Right renal cortex interstitium (tissue), 3 donors: Measurements from ENCODE around the gene HGS. TPM values are rescaled to one million over a fixed set of nuclear protein-coding genes. Genes with fewer than 3 reads are reported as not detected.

Experiments used
- DNase-seq, 3 donors: peaks; one replicate each; pipeline ENCODE4 v3.0.0-alpha.2; 2013; ENCODE audit warnings: low read depth in 3 of 3, low spot score in 2 of 3
- polyA plus RNA-seq, 3 donors: library from polyadenylated mRNA; unstranded; fragments of 120-200 nt; gene quantifications; one replicate each; pipeline ENCODE4 v1.2.1, GENCODE V29; 2013; ENCODE audit not compliant: insufficient read length in 3 of 3

Gene HGS
- polyA plus RNA-seq, 3 donors, result 83.0 to 88.6 (median 86.7) TPM

DNA sequence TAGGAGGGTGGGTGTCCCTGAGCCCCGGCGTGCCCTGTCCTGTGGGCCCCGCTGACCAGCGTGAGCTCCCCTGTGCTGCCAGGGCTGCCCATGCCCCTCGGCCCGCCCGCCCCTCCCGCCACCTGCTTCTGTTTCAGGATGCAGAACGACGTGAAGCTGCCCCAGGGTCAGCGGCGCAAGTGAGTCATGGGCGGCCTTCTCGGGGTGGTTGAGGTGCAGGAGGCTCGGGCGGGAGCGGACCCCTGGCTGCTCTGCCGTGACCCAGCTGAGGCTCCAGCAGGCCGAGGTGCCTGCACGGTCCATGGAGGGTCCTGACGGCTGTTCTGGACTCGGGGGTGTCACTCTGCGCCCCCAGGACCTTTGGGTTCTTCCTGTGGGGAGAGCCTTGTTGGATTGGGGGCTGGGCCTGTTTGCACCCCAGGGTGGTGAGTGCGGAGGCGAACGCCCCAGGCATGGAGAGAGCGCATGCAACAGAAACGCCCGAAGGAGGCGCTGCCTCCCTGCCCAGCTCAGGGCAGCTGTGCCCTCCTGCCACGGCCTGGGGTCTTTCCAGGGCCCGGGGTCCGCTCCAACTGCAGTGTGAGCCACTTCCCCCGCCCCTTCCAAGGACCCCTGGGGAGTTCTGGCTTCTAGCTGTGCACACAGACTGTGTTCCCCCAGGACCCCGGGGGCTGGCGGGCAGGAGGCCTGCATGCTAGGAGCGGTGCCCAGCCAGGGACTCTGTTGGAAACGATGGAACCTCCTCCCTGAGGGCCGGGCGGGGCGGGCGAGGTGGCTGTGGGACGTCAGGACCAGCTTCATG lies 32.3 kb downstream of the HGS start:
- no peak for DNase-seq

- DNase-seq, result no peak
Measured at GRCh38 chr17:81716674-81716996, 32.8 kb downstream of the HGS start.

- DNase-seq, result no peak
Measured at GRCh38 chr17:81717049-81717765, 33.4 kb downstream of the HGS start.

DNA sequence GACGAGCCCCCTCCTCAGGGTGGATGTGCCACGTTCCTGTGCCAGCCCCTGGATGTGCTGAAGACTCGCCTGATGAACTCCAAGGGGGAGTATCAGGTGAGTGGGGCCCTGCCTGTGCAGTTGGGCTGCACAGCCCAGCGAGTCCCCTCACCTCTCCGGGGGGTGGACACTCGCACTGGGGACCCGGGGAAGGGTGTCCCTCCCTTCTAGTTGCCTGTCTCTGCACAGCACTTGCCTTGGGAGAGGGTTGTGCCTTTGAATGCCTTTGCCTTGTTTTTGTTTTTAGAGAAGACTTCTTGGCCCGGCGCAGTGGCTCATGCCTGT lies 33.9 kb downstream of the HGS start:
- no peak for DNase-seq

- no peak for DNase-seq
Measured at GRCh38 chr17:81719410-81720266, 35.8 kb downstream of the HGS start.

DNA sequence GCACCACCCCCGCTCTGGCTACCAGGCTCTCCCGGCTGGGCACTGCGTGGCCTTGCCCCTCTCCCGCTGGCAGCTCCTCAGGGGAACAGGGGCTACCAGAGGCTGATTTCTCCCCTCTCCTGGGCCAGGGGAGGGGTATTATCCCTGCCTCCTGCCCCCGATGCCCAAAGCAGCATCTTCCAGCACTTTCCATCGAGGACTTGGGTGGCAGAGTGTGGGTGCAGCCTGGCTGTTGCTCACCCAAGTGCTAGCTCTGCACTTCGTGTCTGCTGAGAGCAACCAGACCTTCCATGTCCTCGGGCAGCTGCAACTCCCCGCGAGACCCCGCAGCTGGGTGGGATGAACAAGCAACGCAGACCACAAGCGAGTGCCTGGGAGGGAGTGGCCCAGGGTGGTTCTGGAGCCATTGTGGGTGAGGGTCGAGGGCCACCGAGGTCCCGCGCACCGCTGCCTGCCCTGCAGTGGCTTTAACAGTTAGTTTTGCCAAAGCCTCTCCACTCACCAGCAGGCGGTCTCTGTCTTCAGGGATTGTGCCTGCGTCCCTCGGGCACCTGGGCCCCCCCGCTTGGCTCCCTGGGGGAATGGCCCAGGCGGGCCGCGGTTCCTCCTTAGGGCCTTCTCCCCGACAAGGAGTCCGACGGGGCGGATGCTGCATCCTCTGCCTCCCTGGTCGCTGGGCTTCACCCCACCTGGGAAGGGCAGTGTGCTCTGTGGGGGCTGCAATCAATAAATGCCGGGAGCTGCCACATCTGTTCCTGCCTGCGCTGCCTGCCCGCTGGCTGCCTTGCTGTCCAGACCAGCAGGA lies 36.7 kb downstream of the HGS start:
- DNase-seq, result no peak

- no peak for DNase-seq
Measured at GRCh38 chr17:81722184-81723120, 38.6 kb downstream of the HGS start.

DNA sequence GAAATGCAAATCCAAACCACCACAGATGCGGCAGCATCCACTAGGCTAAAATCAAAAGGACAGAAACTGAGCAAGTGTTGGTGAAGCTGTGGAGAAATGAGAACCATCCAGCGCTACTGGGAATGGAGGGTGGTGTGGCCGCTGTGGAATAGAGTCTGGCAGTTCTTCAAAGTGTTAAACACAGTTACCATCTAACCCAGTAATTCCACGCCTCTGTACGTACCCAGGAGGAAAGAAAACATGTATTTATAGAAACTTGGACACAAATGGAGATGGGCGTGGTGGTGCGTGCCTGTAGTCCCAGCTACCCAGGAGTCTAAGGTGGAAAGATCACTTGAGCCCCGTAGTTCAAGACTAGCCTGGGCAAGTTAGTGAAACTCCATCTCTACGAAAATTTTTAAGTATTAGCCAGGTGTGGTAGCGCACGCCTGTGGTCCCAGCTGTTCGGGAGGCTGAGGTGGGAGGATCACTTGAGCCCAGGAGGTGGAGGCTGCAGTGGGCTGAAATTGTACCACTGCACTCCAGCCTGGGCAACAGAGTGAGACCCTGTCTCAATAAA lies 39.9 kb downstream of the HGS start:
- DNase-seq, result no peak

- DNase-seq, result no peak
Measured at GRCh38 chr17:81725439-81725838, 41.6 kb downstream of the HGS start.

- DNase-seq, result no peak
Measured at GRCh38 chr17:81726004-81726403, 42.2 kb downstream of the HGS start.

- DNase-seq, result no peak
Measured at GRCh38 chr17:81727324-81728031, 43.7 kb downstream of the HGS start.

DNA sequence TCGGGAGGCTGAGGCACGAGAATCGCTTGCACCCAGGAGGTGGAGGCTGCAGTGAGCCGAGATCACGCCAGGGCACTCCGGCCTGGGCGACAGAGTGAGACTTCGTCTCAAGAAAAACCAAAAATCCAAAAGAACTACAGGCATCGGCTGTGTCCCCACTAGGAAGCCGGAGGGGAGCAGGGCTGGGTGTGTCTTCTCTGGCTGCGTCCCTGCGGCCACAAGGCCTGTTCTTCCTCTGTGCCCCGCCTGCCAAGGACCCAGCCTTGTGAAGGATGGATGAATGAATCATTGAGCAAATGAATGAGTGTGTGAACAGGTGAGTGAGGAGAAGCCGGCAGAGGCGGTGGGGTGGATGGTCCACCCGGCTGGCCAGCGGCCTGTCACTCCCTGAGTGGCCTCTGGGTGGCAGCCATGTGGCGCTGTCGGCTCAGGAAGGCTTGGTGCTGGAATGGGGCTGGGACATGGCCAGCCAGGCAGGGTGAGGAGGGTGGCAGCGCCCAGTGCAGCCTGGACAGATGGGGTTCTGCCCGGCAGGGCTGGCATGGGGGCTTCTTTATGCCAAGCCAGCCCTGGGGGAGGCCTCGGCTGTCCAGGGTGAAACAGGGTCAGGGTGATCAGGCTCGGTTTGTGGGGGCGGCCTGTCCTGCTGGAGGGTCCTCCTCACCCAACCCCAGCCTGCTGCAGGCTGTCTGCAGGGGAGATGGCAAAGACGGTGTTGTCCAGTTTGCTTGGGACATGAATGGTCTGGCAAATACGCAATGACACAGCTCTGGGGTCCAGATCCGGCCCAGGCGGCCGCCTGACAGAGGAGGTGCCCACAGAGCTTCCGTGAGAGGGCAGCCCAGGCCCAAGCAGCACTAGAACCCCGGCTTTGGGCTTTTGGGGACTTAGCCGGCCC lies 49.9 kb downstream of the HGS start:
- no peak for DNase-seq

GRCh38 chr17:81734405-81735263 lies 50.8 kb downstream of the HGS start:
- DNase-seq, result no peak

GRCh38 chr17:81735264-81736102 lies 51.7 kb downstream of the HGS start:
- DNase-seq, result no peak

DNA sequence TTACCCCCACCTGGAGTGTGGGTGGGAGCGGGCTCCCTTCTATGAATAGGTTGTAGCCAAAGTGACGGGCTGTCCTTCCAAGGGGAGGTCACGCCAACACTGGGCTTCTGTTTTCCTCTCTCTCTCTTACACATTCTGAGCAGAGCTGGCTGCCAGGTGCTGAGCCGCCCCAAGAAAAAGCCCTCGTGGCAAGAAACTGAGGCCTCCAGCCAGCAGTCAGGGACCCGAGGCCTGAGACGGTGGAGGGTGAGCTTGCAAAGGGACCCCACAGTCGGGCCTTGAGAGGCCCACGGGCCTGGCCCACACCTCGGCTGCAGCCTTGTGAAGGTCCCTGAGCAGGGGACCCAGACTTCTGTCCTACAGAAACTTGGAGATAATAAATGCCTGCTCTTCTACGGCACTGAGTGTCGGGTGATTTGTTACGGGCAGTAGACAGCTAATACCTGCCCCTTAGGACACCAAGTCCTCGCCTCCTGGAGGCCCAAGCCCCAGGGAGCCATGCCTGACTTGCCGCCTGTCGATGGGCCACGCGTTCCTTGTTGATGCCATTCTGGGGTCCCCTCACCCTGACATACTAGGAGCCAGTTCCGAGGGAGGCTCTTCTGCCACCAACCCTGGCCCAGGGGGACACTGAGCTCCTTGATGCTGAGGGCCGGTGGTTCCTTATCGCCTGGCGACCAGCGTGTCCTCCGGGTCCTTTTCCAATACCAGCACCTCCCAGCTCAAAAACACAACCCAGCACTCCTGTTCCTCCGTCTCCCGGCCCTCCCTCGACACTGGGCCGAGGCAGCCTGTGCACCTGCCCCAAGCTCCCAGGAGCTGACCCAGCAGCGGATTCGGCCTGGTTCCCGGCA lies 54.4 kb downstream of the HGS start:
- no peak for DNase-seq
